K562 (cell line): ENCODE results near the gene BMP8B. TPM values are rescaled to one million over a fixed set of nuclear protein-coding genes. Genes with fewer than 3 reads are reported as not detected.

ENCODE experiments used
- ATAC-seq: fragments of 200-7000 bp; cut with Tn5 transposase; 3 replicates; pipeline ENCODE4 v1.9.1; 2020; ENCODE audit warnings: moderate library complexity
- BruUV-seq: library from RNA; stranded (reverse); fragments of 400-500 nt; replicated peaks from 2 replicates; lab custom pipeline; 2021; lab: Mats Ljungman, UMichigan
- CTCF ChIA-PET: fragments of 300-600 bp; formaldehyde crosslinking; extraction: SDS; loops from one replicate; lab custom pipeline; 2021; ENCODE audit warnings: low intra/inter-chr PET ratio; lab: Yijun Ruan, JAX
- POLR2A ChIA-PET: fragments of 300-600, 350-650 bp; sonication (Branson Sonifier 250); formaldehyde crosslinking; extraction: SDS; loops from one replicate; lab custom pipeline; 2021; ENCODE audit warnings: antibody characterized with exemption, inconsistent platforms; lab: Yijun Ruan, JAX
- DNase-seq, 4 experiments: peaks; one replicate each; pipeline versions ENCODE4 v3.0.0 to v3.0.0-alpha.2; 2011 to 2018; ENCODE audit warnings: low spot score in 3 of 4, mixed read lengths in 3 of 4; ENCODE audit errors: extremely low read depth in 1 of 4
- FAIRE-seq: peaks from 2 replicates; lab custom pipeline; 2011; peaks lifted over from hg19 to GRCh38; lab: Jason Lieb, UNC
- H2AFZ ChIP-seq: 2 replicates; pipeline ENCODE4 v1.6.0; 2011; ENCODE audit warnings: low read depth, low read length, control low read depth, inconsistent platforms
- H3K27ac ChIP-seq: fragments of 200-600 bp; 3 replicates; pipeline ENCODE4 v1.8.0; 2011; ENCODE audit warnings: low read depth, mild to moderate bottlenecking, control low read depth, inconsistent platforms, low read length, moderate library complexity, mixed read lengths; ENCODE audit errors: extremely low read depth
- H3K27me3 ChIP-seq, 2 experiments: fragments of 300-600 bp in 1 of 2; 2 replicates in 1 of 2; 3 replicates in 1 of 2; pipeline versions ENCODE4 v1.6.0 to v1.8.0; 2011; ENCODE audit warnings: inconsistent platforms in 2 of 2, low read length in 2 of 2, mild to moderate bottlenecking in 1 of 2, mixed read lengths in 1 of 2, moderate library complexity in 1 of 2; ENCODE audit not compliant: control insufficient read depth in 2 of 2, insufficient read depth in 2 of 2
- H3K36me3 ChIP-seq: fragments of 300-600 bp; 3 replicates; pipeline ENCODE4 v1.8.0; 2011; ENCODE audit warnings: mild to moderate bottlenecking, low read length, inconsistent platforms; ENCODE audit not compliant: control insufficient read depth, insufficient read depth
- H3K4me1 ChIP-seq, 2 experiments: fragments of 200-600 bp in 1 of 2; replicated peaks in 1 of 2; 2 replicates in 1 of 2; 3 replicates in 1 of 2; pipeline versions ENCODE4 v1.5.1 to v1.8.0; 2011; ENCODE audit warnings: inconsistent platforms in 2 of 2, low read length in 2 of 2, mild to moderate bottlenecking in 1 of 2, mixed read lengths in 1 of 2, moderate library complexity in 1 of 2; ENCODE audit not compliant: control insufficient read depth in 2 of 2, insufficient read depth in 2 of 2
- H3K4me2 ChIP-seq: 2 replicates; pipeline ENCODE4 v1.6.1; 2011; ENCODE audit warnings: low read length, control low read depth, inconsistent platforms, mixed read lengths; ENCODE audit not compliant: insufficient read depth
- H3K4me3 ChIP-seq: fragments of 200-600 bp; sonication (generic), shearing (Covaris generic); 2 replicates; pipeline ENCODE4 v1.5.1; 2016; ENCODE audit warnings: control low read depth, inconsistent platforms
- H3K79me2 ChIP-seq: fragments of 200-600 bp; 3 replicates; pipeline ENCODE4 v1.8.0; 2011; ENCODE audit warnings: low read length, inconsistent platforms; ENCODE audit not compliant: control insufficient read depth, insufficient read depth
- H3K9ac ChIP-seq, 2 experiments: 2 replicates each; pipeline versions ENCODE4 v1.6.0 to v1.6.1; 2011; ENCODE audit warnings: low read depth in 2 of 2, low read length in 2 of 2, control low read depth in 1 of 2, inconsistent platforms in 1 of 2, mild to moderate bottlenecking in 1 of 2, mixed read lengths in 1 of 2; ENCODE audit not compliant: insufficient read depth in 1 of 2
- H3K9me1 ChIP-seq: one replicate; pipeline ENCODE4 v1.6.0; 2011; ENCODE audit warnings: inconsistent platforms, mild to moderate bottlenecking, low read length, moderate library complexity; ENCODE audit not compliant: control insufficient read depth, insufficient read depth
- H3K9me3 ChIP-seq: replicated peaks from 2 replicates; pipeline ENCODE4 v1.5.1; 2011; ENCODE audit warnings: low read depth, low read length, inconsistent platforms; ENCODE audit not compliant: control insufficient read depth, insufficient read depth
- H4K20me1 ChIP-seq: replicated peaks from 2 replicates; pipeline ENCODE4 v1.6.1; 2011; ENCODE audit warnings: low read length, inconsistent platforms, mixed read lengths; ENCODE audit not compliant: control insufficient read depth, insufficient read depth
- BHLHE40 ChIP-seq: IDR thresholded peaks from 2 replicates; pipeline ENCODE4 v1.6.1; 2011; ENCODE audit warnings: low read length, improper control_type of control experiment
- ELF4 ChIP-seq: fragments of 450-650 bp; formaldehyde crosslinking; IDR thresholded peaks from 2 replicates; pipeline ENCODE4 v1.4.0; 2022; ENCODE audit warnings: missing genetic modification characterization
- GATA2 ChIP-seq: sonication (generic); formaldehyde crosslinking; IDR thresholded peaks from 2 replicates; pipeline ENCODE4 v1.4.0; 2020; ENCODE audit warnings: mild to moderate bottlenecking, missing genetic modification reagents
- MEIS2 ChIP-seq: fragments of 450-650 bp; IDR thresholded peaks from 2 replicates; pipeline ENCODE4 v1.6.1; 2014; ENCODE audit warnings: mild to moderate bottlenecking; ENCODE audit not compliant: partially characterized antibody
- NFIC ChIP-seq: fragments of 450-650 bp; IDR thresholded peaks from 2 replicates; pipeline ENCODE4 v1.6.1; 2017; ENCODE audit warnings: mild to moderate bottlenecking, inconsistent platforms
- POLR2AphosphoS5 ChIP-seq: IDR thresholded peaks from 2 replicates; pipeline ENCODE4 v1.6.1; 2011; ENCODE audit warnings: mild to moderate bottlenecking, low read depth, low read length, moderate library complexity; ENCODE audit not compliant: control insufficient read depth, insufficient read depth
- PTTG1 ChIP-seq: fragments of 450-650 bp; IDR thresholded peaks from 2 replicates; pipeline ENCODE4 v1.6.1; 2016; ENCODE audit warnings: low read depth, mild to moderate bottlenecking, missing genetic modification characterization, missing compliant biosample characterization
- TAL1 ChIP-seq: fragments of 450-650 bp; IDR thresholded peaks from 2 replicates; pipeline ENCODE4 v1.6.1; 2016; ENCODE audit warnings: mild to moderate bottlenecking
- TEAD4 ChIP-seq, 2 experiments: sonication (generic) in 1 of 2; formaldehyde crosslinking in 1 of 2; IDR thresholded peaks; 2 replicates each; pipeline versions ENCODE4 v1.6.1 to v1.8.0; 2012 to 2022; ENCODE audit warnings: borderline replicate concordance in 1 of 2, inconsistent platforms in 1 of 2, low read length in 1 of 2, mild to moderate bottlenecking in 1 of 2, missing genetic modification reagents in 1 of 2
- TRIM24 ChIP-seq, 2 experiments: fragments of 450-650 bp; IDR thresholded peaks; 2 replicates each; pipeline ENCODE4 v1.6.1; 2016
- ZEB2 ChIP-seq: fragments of 450-650 bp; IDR thresholded peaks from 2 replicates; pipeline ENCODE4 v1.6.1; 2016
- WGBS: fragments of 100-300 bp; shearing (Covaris generic); methylation state at CpG from one replicate; pipeline ENCODE4 v1.1.6; 2016; ENCODE audit warnings: low coverage, mixed read lengths; ENCODE audit not compliant: insufficient coverage; ENCODE audit errors: missing lambda C conversion rate; 5-methylcytosine and 5-hydroxymethylcytosine counted together
- in situ Hi-C: fragments of 300-500 bp; cut with MboI; formaldehyde crosslinking; loops from 4 replicates; pipeline ENCODE4 v1.15.0; 2018; ENCODE audit warnings: inconsistent platforms, mixed read lengths
- intact Hi-C: fragments of 100-400 bp; cut with micrococcal nuclease; formaldehyde crosslinking; loops from 2 replicates; pipeline ENCODE4 v1.14.2; 2022
- polyA plus RNA-seq, 8 experiments: library from polyadenylated mRNA; depleted of rRNA in 4 of 8; stranded (reverse) in 5 of 8; unstranded in 3 of 8; fragments of >200 nt; fragmentation: Nextera tagmentation in 2 of 8; fragmentation: Illumina TruSeq in 1 of 8; extraction: Ambion mirVana in 2 of 8; extraction: Trizol in 1 of 8; gene quantifications; 2 replicates each; pipeline versions ENCODE4 v1.2.1 to v1.2.3, GENCODE V29; 2011 to 2014; ENCODE audit warnings: inconsistent platforms in 1 of 8, missing spikeins in 1 of 8
- total RNA-seq, 7 experiments: library from RNA; depleted of rRNA in 6 of 7; stranded (reverse); fragments of >200 nt in 6 of 7; fragmentation: Illumina TruSeq in 2 of 7; extraction: Trizol in 2 of 7; gene quantifications; 2 replicates each; pipeline versions ENCODE4 v1.2.1 to v1.2.3, GENCODE V29; 2011 to 2021; ENCODE audit warnings: low replicate concordance in 1 of 7
- TF ChIP-seq, protein P1 (sequence below), 2 experiments: fragments of 200-800 bp in 1 of 2; sonication (Bioruptor generic) in 1 of 2; sonication (generic) in 1 of 2; formaldehyde crosslinking in 1 of 2; IDR thresholded peaks in 1 of 2; conservative IDR thresholded peaks in 1 of 2; 2 replicates each; pipeline versions ENCODE4 v1.5.0 to v1.6.1; 2016 to 2020; ENCODE audit warnings: missing compliant biosample characterization in 1 of 2, missing genetic modification characterization in 1 of 2, missing genetic modification reagents in 1 of 2
- TF ChIP-seq, protein P2 (sequence below): fragments of 450-650 bp; formaldehyde crosslinking; IDR thresholded peaks from 2 replicates; pipeline ENCODE4 v1.4.0; 2020; ENCODE audit warnings: mild to moderate bottlenecking, moderate library complexity
- TF ChIP-seq, protein P3 (sequence below): fragments of 450-650 bp; formaldehyde crosslinking; conservative IDR thresholded peaks from 2 replicates; pipeline ENCODE4 v1.4.0; 2022; ENCODE audit warnings: mild to moderate bottlenecking, missing genetic modification characterization
- TF ChIP-seq, protein P4 (sequence below), 2 experiments: fragments of 450-650 bp; conservative IDR thresholded peaks; 2 replicates each; pipeline ENCODE4 v1.6.1; 2017; ENCODE audit warnings: mild to moderate bottlenecking in 2 of 2, moderate library complexity in 2 of 2
- TF ChIP-seq, protein P5 (sequence below): sonication (generic); formaldehyde crosslinking; IDR thresholded peaks from 2 replicates; pipeline ENCODE4 v1.9.0; 2022; ENCODE audit warnings: mild to moderate bottlenecking, missing genetic modification reagents

Gene BMP8B
- total and polyA plus RNA-seq, 9 of the 15 experiments (the other 6 are each of a cell fraction or from before 2014, with no cell fraction given): 0.03 to 0.33 (median 0.14) TPM

DNA sequence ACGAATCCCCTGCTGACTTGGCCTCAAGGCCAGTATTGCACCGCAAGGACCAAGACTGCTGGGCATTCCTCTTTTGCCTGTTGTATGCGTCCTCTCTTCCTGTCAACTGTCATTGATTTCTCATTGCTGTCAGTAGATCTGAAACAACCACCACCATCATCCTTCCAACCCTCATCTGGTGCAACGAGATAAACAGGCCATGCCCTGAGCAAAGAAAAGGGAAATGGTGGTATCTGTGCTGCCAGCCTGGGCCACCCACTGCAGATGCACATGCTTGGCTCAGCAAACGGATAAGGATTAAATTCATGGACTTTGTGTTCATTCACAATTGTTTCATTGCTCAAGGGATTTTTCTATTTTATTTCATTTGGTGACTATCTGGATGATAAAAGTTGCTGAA lies 31.2 kb downstream of the BMP8B start:
- intact Hi-C loops: no loop called here
- TF ChIP-seq TAL1 (peak; percentile 52), NFIC (peak; percentile 12; the same call in 1 of the 2 replicates), ELF4 (CRISPR knock-in tag) (no peak), ZEB2 (no peak), BHLHE40 (peak; percentile 65), TEAD4 (IDR thresholded peaks at IDR 0.05; ENCODE audit: low read length) (peak; percentile 33; the same call in 1 of the 2 replicates), TEAD4 (CRISPR knock-in tag; IDR thresholded peaks at IDR 0.05; ENCODE audit: borderline replicate concordance) (no peak), GATA2 (CRISPR knock-in tag) (peak; percentile 50; the same call in 1 of the 2 replicates), POLR2AphosphoS5 (peak; percentile 44; the same call in 1 of the 2 replicates), TRIM24 (IDR thresholded peaks at IDR 0.05) (no peak), PTTG1 (tag) (no peak), MEIS2 (peak; percentile 9)
- TF ChIP-seq, protein P1, sequence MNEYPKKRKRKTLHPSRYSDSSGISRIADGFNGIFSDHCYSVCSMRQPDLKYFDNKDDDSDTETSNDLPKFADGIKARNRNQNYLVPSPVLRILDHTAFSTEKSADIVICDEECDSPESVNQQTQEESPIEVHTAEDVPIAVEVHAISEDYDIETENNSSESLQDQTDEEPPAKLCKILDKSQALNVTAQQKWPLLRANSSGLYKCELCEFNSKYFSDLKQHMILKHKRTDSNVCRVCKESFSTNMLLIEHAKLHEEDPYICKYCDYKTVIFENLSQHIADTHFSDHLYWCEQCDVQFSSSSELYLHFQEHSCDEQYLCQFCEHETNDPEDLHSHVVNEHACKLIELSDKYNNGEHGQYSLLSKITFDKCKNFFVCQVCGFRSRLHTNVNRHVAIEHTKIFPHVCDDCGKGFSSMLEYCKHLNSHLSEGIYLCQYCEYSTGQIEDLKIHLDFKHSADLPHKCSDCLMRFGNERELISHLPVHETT (CRISPR knock-in tag; conservative IDR thresholded peaks at IDR 0.05 in 1 of 2, IDR thresholded peaks at IDR 0.05 in 1 of 2): no peak
- TF ChIP-seq, protein P2, sequence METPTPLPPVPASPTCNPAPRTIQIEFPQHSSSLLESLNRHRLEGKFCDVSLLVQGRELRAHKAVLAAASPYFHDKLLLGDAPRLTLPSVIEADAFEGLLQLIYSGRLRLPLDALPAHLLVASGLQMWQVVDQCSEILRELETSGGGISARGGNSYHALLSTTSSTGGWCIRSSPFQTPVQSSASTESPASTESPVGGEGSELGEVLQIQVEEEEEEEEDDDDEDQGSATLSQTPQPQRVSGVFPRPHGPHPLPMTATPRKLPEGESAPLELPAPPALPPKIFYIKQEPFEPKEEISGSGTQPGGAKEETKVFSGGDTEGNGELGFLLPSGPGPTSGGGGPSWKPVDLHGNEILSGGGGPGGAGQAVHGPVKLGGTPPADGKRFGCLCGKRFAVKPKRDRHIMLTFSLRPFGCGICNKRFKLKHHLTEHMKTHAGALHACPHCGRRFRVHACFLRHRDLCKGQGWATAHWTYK (CRISPR knock-in tag): no peak
- TF ChIP-seq, protein P3, sequence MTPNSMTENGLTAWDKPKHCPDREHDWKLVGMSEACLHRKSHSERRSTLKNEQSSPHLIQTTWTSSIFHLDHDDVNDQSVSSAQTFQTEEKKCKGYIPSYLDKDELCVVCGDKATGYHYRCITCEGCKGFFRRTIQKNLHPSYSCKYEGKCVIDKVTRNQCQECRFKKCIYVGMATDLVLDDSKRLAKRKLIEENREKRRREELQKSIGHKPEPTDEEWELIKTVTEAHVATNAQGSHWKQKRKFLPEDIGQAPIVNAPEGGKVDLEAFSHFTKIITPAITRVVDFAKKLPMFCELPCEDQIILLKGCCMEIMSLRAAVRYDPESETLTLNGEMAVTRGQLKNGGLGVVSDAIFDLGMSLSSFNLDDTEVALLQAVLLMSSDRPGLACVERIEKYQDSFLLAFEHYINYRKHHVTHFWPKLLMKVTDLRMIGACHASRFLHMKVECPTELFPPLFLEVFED (CRISPR knock-in tag): no peak
- TF ChIP-seq, protein P4, sequence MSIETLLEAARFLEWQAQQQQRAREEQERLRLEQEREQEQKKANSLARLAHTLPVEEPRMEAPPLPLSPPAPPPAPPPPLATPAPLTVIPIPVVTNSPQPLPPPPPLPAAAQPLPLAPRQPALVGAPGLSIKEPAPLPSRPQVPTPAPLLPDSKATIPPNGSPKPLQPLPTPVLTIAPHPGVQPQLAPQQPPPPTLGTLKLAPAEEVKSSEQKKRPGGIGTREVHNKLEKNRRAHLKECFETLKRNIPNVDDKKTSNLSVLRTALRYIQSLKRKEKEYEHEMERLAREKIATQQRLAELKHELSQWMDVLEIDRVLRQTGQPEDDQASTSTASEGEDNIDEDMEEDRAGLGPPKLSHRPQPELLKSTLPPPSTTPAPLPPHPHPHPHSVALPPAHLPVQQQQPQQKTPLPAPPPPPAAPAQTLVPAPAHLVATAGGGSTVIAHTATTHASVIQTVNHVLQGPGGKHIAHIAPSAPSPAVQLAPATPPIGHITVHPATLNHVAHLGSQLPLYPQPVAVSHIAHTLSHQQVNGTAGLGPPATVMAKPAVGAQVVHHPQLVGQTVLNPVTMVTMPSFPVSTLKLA (conservative IDR thresholded peaks at IDR 0.05): no peak
- TF ChIP-seq, protein P5, sequence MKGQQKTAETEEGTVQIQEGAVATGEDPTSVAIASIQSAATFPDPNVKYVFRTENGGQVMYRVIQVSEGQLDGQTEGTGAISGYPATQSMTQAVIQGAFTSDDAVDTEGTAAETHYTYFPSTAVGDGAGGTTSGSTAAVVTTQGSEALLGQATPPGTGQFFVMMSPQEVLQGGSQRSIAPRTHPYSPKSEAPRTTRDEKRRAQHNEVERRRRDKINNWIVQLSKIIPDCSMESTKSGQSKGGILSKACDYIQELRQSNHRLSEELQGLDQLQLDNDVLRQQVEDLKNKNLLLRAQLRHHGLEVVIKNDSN (CRISPR knock-in tag): no peak

More for the DNA sequence above, 31.2 kb downstream of the BMP8B start:
- no TSS peak for BruUV-seq
- in situ Hi-C loops: no loop called here
- DNase-seq: peak in 1 of 4 experiments; percentile 20
- H3K4me1 ChIP-seq: peaks cover 3 to 16% of the 10 kb centered on the region in 2 experiments; a peak in 2 of 5 replicates
- ATAC-seq: no peak
- 43% methylated on average over 5 of the region's 5 CpGs for WGBS
- H2AFZ ChIP-seq: no peak overlapping the region
- H3K36me3 ChIP-seq: peaks cover 59% of the 10 kb centered on the region; the same call in 2 of the 3 replicates
- POLR2A ChIA-PET: no interaction called here
- H3K79me2 ChIP-seq: no peaks in the 10 kb centered on the region
- H3K27ac ChIP-seq: no peak overlapping the region
- no peak for FAIRE-seq
- H3K4me3 ChIP-seq: no peak overlapping the region
- no peaks in the 10 kb centered on the region for H3K27me3 ChIP-seq
- no peaks in the 10 kb centered on the region for H3K9me3 ChIP-seq
- H3K4me2 ChIP-seq: no peak overlapping the region
- CTCF ChIA-PET: no interaction called here
- no peaks in the 10 kb centered on the region for H3K9me1 ChIP-seq
- H4K20me1 ChIP-seq: no peaks in the 10 kb centered on the region; the same call in 1 of the 2 replicates
- no peak overlapping the region for H3K9ac ChIP-seq
